Measurements from ENCODE around the gene SLC25A28. TPM values are rescaled to one million over a fixed set of nuclear protein-coding genes. Genes with fewer than 3 reads are reported as not detected.
"Not testable (repeated sequence)": the region's sequence is repeated elsewhere in the genome, so short reads cannot be mapped to it uniquely, and the experiment has no call there.

The SLC25A28 gene
- total RNA-seq, 2 donors from 2014 or later: 65.5 to 69.4 TPM

DNA sequence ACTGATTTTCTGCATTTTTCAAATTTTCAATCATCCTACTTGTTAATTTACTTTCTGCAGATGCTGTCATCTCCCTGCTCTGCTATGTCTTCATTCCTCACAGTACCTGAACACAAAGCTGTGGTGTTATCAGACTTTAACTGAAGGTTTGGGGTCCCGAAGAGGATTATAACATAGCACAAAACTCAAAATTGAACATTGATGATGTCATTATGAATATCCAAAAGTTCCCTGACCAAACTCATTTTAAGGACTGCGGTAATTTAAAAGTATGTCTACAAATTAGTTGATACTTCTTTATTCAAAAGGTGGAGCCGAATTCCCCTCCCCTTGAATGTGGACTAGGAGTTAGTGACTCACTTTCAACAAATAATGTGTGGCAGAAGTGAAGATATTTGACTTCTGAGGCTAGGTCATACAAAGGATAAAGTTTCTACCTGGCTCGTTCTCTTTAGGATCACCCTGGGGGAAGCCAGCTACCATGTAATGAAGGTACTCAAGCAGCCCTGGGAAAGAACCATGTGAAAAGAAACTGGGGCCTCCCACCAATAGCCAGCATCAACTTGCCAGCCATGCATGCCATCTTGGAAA, 32.7 kb upstream of the SLC25A28 start:
- Mint-ChIP-seq H3K36me3 (ENCODE audit: low read depth) (peaks cover 16% of the 10 kb centered on the region), H3K27me3 (peaks cover 83% of the 10 kb centered on the region), H3K27ac (no peak overlapping the region), H3K4me3 (no peak overlapping the region), H3K4me1 (peaks cover 11% of the 10 kb centered on the region)
- ATAC-seq (no peak), DNase-seq (no peak)
- H3K9me3 ChIP-seq (ENCODE audit: control insufficient read depth, low read length, poor library complexity, severe bottlenecking): no peaks in the 10 kb centered on the region

DNA sequence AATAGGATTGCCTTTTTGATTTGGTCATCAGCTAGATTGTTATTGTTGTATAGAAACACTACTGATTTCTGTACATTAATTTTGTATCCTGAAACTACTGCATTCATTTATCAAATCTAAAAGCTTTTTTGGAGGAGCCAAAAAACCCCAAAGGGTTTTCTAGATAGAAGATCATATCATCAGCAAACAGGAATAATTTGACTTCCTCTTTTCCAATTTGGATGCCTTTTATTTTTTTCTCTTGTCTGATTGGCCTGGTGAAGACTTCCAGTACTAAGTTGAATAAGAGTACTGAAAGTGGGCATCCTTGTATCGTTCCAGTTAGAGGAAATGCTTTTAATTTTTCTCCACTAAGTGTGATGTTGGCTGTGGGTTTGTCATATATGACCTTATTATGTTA, 28.5 kb upstream of the SLC25A28 start:
- peaks cover 7% of the 10 kb centered on the region for H3K4me1 Mint-ChIP-seq
- peaks cover 64% of the 10 kb centered on the region for H3K27me3 Mint-ChIP-seq
- DNase-seq: no peak
- no peak for ATAC-seq
- H3K36me3 Mint-ChIP-seq (ENCODE audit: low read depth): peaks cover 10% of the 10 kb centered on the region
- H3K27ac Mint-ChIP-seq: no peak overlapping the region
- H3K4me3 Mint-ChIP-seq: no peak overlapping the region
- no peaks in the 10 kb centered on the region for H3K9me3 ChIP-seq (ENCODE audit: control insufficient read depth, low read length, poor library complexity, severe bottlenecking)

DNA sequence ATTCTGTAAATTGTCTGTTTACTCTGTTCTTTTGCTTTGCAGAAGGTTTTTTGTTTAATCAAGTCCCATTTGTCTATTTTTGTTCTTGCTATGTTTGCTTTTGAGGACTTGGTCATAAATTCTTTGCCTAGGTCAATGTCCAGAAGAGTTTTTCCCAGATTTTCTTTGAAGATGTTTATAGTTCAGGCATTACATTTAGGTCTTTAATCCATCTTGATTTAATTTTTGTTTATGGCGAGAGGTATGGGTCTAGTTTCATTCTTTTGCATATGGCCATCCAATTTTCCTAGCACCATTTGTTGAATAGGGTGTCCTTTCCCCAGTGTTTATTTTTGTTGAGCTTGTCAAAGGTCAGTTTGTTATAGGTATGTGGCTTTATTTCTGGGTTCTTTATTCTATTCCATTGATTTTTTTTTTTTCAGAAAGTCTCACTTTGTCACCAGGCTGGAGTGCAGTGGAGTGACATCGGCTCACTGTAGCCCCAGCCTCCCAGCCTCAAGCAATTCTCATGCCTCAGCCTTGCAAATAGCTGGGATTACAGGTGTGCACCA, 27.4 kb upstream of the SLC25A28 start:
- no peaks in the 10 kb centered on the region for H3K9me3 ChIP-seq (ENCODE audit: control insufficient read depth, low read length, poor library complexity, severe bottlenecking)
- peaks cover 4% of the 10 kb centered on the region for H3K4me1 Mint-ChIP-seq
- H3K36me3 Mint-ChIP-seq (ENCODE audit: low read depth): peaks cover 8% of the 10 kb centered on the region
- H3K4me3 Mint-ChIP-seq: no peak overlapping the region
- DNase-seq (no peak), ATAC-seq (no peak)
- H3K27me3 Mint-ChIP-seq: peaks cover 54% of the 10 kb centered on the region
- H3K27ac Mint-ChIP-seq: no peak overlapping the region

DNA sequence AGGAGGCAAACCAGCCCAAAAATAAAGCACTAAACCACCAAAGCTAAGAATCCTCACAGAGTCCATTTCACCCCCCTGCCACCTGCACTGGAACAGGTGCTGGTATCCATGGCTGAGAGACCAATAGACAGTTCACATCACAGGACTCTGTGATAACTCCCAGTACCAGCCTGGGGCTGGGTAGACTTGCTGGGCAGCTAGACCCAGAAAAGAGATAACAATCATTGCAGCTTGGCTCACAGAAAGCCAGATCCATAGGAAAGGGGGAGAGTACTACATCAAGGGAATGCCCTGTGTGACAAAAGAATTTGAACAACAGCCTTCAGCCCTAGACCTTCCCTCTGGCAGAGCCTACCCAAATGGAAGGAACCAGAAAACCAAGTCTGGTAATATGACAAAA, 13.6 kb upstream of the SLC25A28 start:
- no peak for ATAC-seq
- H3K27ac Mint-ChIP-seq: no peak overlapping the region
- H3K36me3 Mint-ChIP-seq (ENCODE audit: low read depth): no peaks in the 10 kb centered on the region
- no peak overlapping the region for H3K4me3 Mint-ChIP-seq
- H3K27me3 Mint-ChIP-seq: peaks cover 64% of the 10 kb centered on the region
- H3K4me1 Mint-ChIP-seq: no peaks in the 10 kb centered on the region
- no peaks in the 10 kb centered on the region for H3K9me3 ChIP-seq (ENCODE audit: control insufficient read depth, low read length, poor library complexity, severe bottlenecking)
- DNase-seq: no peak

DNA sequence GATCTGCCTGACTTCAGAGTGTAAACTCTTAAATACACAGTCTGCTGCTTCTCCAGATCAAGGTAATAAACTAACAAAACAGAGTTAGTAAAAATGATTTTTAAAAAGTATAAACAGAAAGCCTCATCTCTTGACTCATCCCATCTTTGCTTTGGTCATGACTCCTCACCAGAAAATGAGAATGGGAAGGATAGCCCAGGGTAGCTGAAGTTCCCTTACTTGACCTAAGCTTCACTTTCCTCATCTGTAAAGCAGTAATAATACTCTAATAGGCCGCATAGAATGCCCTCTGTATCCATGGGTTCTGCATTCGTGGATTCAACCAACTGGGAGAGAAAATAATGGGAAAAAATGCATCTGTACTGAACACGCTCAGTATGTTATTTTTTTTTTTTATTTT, 11.3 kb upstream of the SLC25A28 start:
- DNase-seq (no peak), ATAC-seq (no peak)
- H3K9me3 ChIP-seq (ENCODE audit: control insufficient read depth, low read length, poor library complexity, severe bottlenecking): no peaks in the 10 kb centered on the region
- Mint-ChIP-seq H3K4me3 (no peak overlapping the region), H3K27me3 (peaks cover 44% of the 10 kb centered on the region), H3K4me1 (no peaks in the 10 kb centered on the region), H3K27ac (no peak overlapping the region), H3K36me3 (ENCODE audit: low read depth) (no peaks in the 10 kb centered on the region)

DNA sequence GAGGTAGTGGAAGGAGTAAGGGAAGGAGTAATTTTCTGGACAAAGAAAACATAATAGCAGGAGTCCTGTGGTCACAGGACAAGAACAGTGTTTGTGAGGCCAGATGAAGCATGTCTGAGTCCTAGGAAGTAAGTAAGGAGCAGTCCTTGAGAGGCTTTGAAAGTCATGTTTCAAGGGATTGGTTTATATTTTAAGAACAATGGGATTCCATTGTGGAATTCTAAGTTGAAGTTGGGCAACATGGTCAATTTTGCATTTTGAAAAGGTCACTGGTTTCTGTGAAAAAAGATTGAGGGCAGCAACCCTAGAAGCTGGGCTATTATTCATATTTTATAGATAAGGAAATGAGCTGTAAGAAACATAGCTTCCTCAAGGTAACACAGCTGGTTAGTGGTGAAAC, 10.8 kb upstream of the SLC25A28 start:
- DNase-seq (no peak), ATAC-seq (no peak)
- no peaks in the 10 kb centered on the region for H3K36me3 Mint-ChIP-seq (ENCODE audit: low read depth)
- H3K27ac Mint-ChIP-seq: no peak overlapping the region
- H3K4me1 Mint-ChIP-seq: no peaks in the 10 kb centered on the region
- peaks cover 40% of the 10 kb centered on the region for H3K27me3 Mint-ChIP-seq
- H3K9me3 ChIP-seq (ENCODE audit: control insufficient read depth, low read length, poor library complexity, severe bottlenecking): no peaks in the 10 kb centered on the region
- H3K4me3 Mint-ChIP-seq: no peak overlapping the region

DNA sequence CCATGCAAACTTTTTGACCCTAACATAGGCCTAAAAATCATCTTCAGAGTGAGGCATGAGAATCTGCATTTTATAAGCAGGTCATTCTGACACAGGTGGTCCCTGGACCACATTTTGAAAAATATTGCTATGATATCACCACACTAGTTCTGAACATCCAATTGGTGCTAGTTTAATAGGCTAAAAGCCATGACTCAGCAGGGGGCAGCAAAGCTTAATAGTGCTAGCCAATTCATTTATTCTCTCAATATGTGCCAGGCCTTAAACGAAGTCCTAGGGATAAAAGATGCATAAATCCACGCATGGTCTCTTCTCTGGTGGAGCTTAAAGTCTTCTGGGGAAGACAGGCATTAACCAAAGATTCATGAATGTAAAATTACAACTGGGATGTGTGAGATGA, 10.2 kb upstream of the SLC25A28 start:
- DNase-seq: no peak

DNA sequence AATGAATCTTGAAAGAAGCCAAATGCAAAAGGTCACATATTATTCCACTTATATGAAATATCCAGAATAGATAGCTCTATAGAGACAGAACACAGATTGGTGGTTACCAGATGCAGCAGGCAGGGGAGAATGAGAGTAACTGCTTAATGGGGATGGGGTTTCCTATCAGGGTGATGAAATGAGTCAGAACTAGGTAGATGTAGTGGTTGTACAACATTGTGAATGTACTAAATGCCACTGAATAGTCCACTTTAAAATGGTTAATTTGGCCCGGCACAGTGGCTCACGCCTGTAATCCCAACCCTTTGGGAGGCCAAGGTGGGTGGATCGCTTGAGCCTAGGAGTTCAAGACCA, 9.4 kb upstream of the SLC25A28 start:
- Mint-ChIP-seq H3K27ac (no peak overlapping the region), H3K4me1 (no peaks in the 10 kb centered on the region), H3K4me3 (no peak overlapping the region), H3K27me3 (peaks cover 40% of the 10 kb centered on the region), H3K36me3 (ENCODE audit: low read depth) (no peaks in the 10 kb centered on the region)
- no peaks in the 10 kb centered on the region for H3K9me3 ChIP-seq (ENCODE audit: control insufficient read depth, low read length, poor library complexity, severe bottlenecking)
- no peak for ATAC-seq
- DNase-seq: no peak

More for the DNA sequence above, 10.2 kb upstream of the SLC25A28 start:
- H3K27me3 Mint-ChIP-seq: peaks cover 40% of the 10 kb centered on the region
- ATAC-seq: no peak
- no peak overlapping the region for H3K4me3 Mint-ChIP-seq
- no peak overlapping the region for H3K27ac Mint-ChIP-seq
- H3K9me3 ChIP-seq (ENCODE audit: control insufficient read depth, low read length, poor library complexity, severe bottlenecking): no peaks in the 10 kb centered on the region
- H3K4me1 Mint-ChIP-seq: no peaks in the 10 kb centered on the region
- no peaks in the 10 kb centered on the region for H3K36me3 Mint-ChIP-seq (ENCODE audit: low read depth)

DNA sequence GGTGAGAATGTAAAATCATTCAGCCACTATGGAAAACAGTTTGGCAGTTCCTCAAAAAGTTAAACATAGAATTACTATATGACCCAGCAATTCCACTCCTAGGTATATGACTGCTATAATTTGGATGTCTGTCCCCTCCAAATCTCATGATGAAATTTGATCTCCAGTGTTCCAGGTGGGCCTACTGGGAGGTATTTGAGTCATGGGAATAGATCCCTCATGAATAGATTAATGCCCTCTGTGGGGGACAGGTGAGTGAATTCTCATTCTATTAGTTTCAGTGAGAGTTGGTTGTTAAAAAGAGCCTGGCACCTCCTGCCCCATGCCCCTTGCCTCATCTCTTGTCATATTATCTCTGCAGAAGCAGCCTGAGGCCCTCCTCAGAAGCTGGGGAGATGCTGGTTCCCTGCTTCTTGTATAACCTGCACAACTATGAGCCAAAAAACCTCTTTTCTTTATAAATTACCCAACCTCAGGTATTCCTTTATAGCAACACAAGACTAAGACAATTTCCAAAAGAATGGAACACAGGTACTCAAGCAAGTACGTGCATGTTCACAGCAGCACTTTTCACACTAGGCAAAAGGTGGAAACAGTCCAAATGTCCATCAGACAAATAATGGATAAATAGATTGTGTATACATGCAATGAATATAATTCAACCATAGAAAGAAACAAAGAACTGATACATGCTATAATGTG, 8.8 kb upstream of the SLC25A28 start:
- H3K9me3 ChIP-seq (ENCODE audit: control insufficient read depth, low read length, poor library complexity, severe bottlenecking): no peaks in the 10 kb centered on the region
- Mint-ChIP-seq H3K36me3 (ENCODE audit: low read depth) (no peaks in the 10 kb centered on the region), H3K4me3 (no peak overlapping the region), H3K27me3 (peaks cover 37% of the 10 kb centered on the region), H3K27ac (no peak overlapping the region), H3K4me1 (peaks cover 1% of the 10 kb centered on the region)
- ATAC-seq (no peak), DNase-seq (no peak)

DNA sequence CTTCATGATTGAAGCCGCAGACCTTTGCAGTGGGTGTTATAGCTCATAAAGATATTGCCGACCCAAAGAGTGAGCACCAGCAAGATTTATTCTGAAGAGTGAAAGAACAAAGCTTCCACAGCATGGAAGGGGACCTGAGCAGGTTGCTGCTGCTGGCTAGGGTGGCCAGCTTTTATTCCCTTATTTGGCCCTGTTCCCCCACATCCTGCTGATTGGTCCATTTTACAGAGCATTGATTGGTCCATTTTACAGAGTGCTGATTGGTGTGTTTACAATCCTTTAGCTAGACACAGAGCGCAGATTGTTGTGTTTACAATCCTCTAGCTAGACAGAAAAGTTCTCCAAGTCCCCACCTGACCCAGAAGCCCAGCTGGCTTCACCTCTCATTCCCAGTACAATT, 4.9 kb upstream of the SLC25A28 start:
- ATAC-seq; H3K36me3 Mint-ChIP-seq (ENCODE audit: low read depth); H3K4me3 Mint-ChIP-seq; H3K27ac Mint-ChIP-seq; DNase-seq; H3K9me3 ChIP-seq (ENCODE audit: control insufficient read depth, low read length, poor library complexity, severe bottlenecking): not testable (repeated sequence)
- Mint-ChIP-seq H3K27me3 (peaks cover 10% of the 10 kb centered on the region), H3K4me1 (peaks cover 17% of the 10 kb centered on the region)

DNA sequence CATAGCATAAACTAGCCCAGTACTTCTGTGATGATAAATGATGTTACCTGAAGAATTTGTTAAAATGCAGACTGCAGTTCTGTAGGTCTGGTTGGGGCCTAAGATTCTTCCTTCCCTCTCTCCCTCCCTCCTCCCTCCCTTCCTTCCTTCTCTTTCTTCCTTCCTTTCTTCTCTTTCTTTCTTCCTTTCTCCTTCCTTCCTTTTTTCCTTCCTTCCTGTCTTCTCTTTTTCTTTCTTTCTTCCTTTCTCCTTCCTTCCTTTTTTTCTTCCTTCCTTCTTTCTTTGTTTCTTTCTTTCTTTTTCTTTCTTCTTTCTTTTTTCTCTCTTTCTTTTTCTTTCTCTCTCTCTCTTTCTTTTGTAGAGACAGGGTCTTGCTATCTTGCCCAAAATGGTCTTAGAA, 3.7 kb upstream of the SLC25A28 start:
- H3K9me3 ChIP-seq (ENCODE audit: control insufficient read depth, low read length, poor library complexity, severe bottlenecking): no peaks in the 10 kb centered on the region
- no peak for ATAC-seq
- DNase-seq: no peak
- no peak overlapping the region for H3K27ac Mint-ChIP-seq
- peaks cover under 1% of the 10 kb centered on the region for H3K27me3 Mint-ChIP-seq
- no peak overlapping the region for H3K4me3 Mint-ChIP-seq
- H3K36me3 Mint-ChIP-seq (ENCODE audit: low read depth): no peaks in the 10 kb centered on the region
- H3K4me1 Mint-ChIP-seq: peaks cover 22% of the 10 kb centered on the region

DNA sequence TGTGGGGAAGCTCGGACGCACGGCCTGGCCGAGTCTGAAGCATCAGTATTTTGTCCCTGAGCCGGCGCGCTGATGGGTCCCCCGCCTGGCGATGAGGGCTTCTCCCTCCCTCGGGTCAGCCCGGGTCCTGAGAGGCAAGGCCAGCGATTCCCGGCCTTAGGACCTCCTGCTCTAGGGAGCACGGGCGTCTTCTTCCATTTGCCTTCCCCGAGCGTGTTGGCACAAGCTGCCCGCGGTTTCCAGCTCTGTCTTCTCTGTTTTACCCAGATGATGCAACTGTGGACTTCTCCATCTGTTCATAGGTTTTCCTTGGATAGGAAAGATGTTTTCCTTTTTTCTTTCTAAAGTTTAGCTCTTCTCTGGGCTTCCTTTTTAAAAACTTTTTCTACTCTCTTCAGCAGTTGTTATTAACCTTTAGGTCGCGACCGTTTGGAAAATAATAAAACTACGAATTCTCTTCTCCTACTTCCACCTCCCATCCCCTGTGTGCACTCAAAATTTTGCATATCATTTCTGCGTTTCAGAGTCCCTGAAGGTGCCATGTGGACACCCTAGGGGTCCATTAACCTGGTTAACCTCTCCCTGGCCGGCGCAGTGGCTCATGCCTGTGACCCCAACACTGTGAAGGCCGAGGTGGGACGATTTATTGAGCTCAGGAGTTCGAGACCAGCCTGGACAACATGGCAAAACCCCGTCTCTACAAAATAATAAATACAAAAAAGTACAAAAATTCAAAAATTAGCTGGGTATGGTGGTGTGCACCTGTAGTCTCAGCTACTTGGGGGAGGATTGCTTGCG, 1.4 kb upstream of the SLC25A28 start:
- Mint-ChIP-seq H3K27ac (peak overlapping the region; percentile 94), H3K27me3 (no peaks in the 10 kb centered on the region), H3K4me1 (peaks cover 32% of the 10 kb centered on the region), H3K36me3 (ENCODE audit: low read depth) (no peaks in the 10 kb centered on the region), H3K4me3 (peak overlapping the region; percentile 95)
- no peak for DNase-seq
- ATAC-seq: no peak
- H3K9me3 ChIP-seq (ENCODE audit: control insufficient read depth, low read length, poor library complexity, severe bottlenecking): no peaks in the 10 kb centered on the region

DNA sequence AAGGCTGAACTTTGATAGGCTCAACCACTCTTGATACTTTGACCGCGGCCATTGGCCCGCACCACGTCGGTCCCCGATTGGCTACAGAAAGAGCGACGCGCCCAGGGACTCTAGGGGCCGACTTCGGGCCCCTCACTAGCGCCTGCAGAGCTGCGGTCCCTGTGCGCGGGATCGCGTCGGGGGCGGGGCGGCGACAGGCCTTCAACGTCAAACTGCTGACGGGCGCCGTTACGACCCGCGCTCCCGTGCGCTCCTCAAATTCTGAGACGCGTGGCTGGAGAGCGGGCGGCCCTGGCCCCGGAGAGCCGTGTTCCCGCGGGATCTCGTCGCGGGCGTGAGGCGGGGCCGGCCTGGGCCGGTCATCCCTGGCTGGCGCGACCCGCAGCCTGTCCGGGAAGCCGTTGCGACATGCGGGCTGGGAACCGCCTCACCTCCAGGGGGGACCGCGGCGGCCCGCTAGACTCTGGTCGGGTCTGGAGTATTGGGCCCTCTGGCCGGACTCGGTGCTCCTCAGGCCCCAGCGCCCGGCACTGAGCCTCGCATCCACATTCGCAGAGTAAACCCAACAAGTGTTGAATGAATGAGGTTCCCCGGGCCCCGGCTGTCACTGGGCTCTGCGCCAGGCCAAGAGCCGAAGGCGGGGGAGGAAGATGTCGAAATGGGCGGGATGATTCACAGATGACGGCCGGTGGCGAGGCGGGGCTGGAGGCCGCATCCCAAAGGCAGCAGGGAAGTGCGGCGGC, 643 bp upstream of the SLC25A28 start:
- H3K36me3 Mint-ChIP-seq (ENCODE audit: low read depth): no peaks in the 10 kb centered on the region
- H3K27me3 Mint-ChIP-seq: no peaks in the 10 kb centered on the region
- peak overlapping the region; percentile 95 for H3K4me3 Mint-ChIP-seq
- no peaks in the 10 kb centered on the region for H3K9me3 ChIP-seq (ENCODE audit: control insufficient read depth, low read length, poor library complexity, severe bottlenecking)
- peaks cover 35% of the 10 kb centered on the region for H3K4me1 Mint-ChIP-seq
- DNase-seq (peak; percentile 66 to 85 (median 77)), ATAC-seq (peak; percentile 88)
- peak overlapping the region; percentile 94 for H3K27ac Mint-ChIP-seq
